HCT116 (cell line): ENCODE results near the gene WSCD1. TPM values are rescaled to one million over a fixed set of nuclear protein-coding genes. Genes with fewer than 3 reads are reported as not detected.

Experiments used
- ATAC-seq: fragments of 200-7000 bp; cut with Tn5 transposase; 2 replicates; pipeline ENCODE4 v1.9.1; 2020; ENCODE audit warnings: mild to moderate bottlenecking, moderate library complexity
- BruUV-seq: library from RNA; stranded (reverse); fragments of 400-500 nt; replicated peaks from 2 replicates; lab custom pipeline; 2021; lab: Mats Ljungman, UMichigan
- CTCF ChIA-PET: fragments of 300-600 bp; sonication (Branson Sonifier 250); formaldehyde crosslinking; loops from one replicate; lab custom pipeline; 2021; ENCODE audit warnings: antibody characterized with exemption; lab: Charles Lee
- POLR2A ChIA-PET: fragments of 300-600, 350-600 bp; sonication (Branson Sonifier 250); formaldehyde crosslinking; loops from one replicate; lab custom pipeline; 2021; ENCODE audit warnings: antibody characterized with exemption; lab: Charles Lee
- RAD21 ChIA-PET, 2 experiments: fragments of 300-600 bp; sonication (Branson Sonifier 250); formaldehyde crosslinking; loops; one replicate each; lab custom pipeline; 2023; ENCODE audit warnings: low total read pairs in 2 of 2; ENCODE audit not compliant: uncharacterized antibody in 2 of 2, unreplicated experiment in 2 of 2, low non-redundant PET in 1 of 2; lab: Charles Lee
- DNase-seq: peaks from one replicate; pipeline ENCODE4 v3.0.0-alpha.2; 2010; ENCODE audit warnings: low read depth, low spot score
- H2AFZ ChIP-seq: fragments of 200-600 bp; shearing (Covaris generic), sonication (generic); 2 replicates; pipeline ENCODE4 v1.6.1; 2017; ENCODE audit warnings: low read depth, mixed run types, mixed read lengths, antibody characterized with exemption, low read length; ENCODE audit not compliant: poor library complexity, severe bottlenecking
- H3K27ac ChIP-seq: 2 replicates; pipeline ENCODE4 v1.5.1; 2012; ENCODE audit warnings: low read depth, low read length
- H3K27me3 ChIP-seq: fragments of 200-600 bp; sonication (generic); 2 replicates; pipeline ENCODE4 v1.6.1; 2016; ENCODE audit warnings: mixed run types, low read length, mixed read lengths; ENCODE audit not compliant: insufficient read depth
- H3K36me3 ChIP-seq, 2 experiments: fragments of 200-500 bp in 1 of 2; fragments of 200-600 bp in 1 of 2; sonication (Bioruptor generic) in 1 of 2; sonication (generic) in 1 of 2; 2 replicates each; pipeline versions ENCODE4 v1.5.1 to v1.6.1; 2014 to 2016; ENCODE audit warnings: low read length in 2 of 2, inconsistent platforms in 1 of 2, mixed read lengths in 1 of 2, mixed run types in 1 of 2; ENCODE audit not compliant: insufficient read depth in 2 of 2, control insufficient read depth in 1 of 2
- H3K4me1 ChIP-seq, 2 experiments: fragments of 200-600 bp in 1 of 2; sonication (generic) in 1 of 2; 2 replicates each; pipeline versions ENCODE4 v1.5.1 to v1.6.1; 2012 to 2017; ENCODE audit warnings: low read length in 2 of 2, inconsistent platforms in 1 of 2, mild to moderate bottlenecking in 1 of 2, mixed read lengths in 1 of 2, mixed run types in 1 of 2, moderate library complexity in 1 of 2; ENCODE audit not compliant: insufficient read depth in 2 of 2, control insufficient read depth in 1 of 2
- H3K4me2 ChIP-seq: fragments of 200-600 bp; sonication (generic); 2 replicates; pipeline ENCODE4 v1.6.1; 2017; ENCODE audit warnings: mixed run types, low read length, mixed read lengths
- H3K4me3 ChIP-seq, 2 experiments: fragments of 200-600 bp in 1 of 2; sonication (generic) in 1 of 2; replicated peaks in 1 of 2; 2 replicates each; pipeline ENCODE4 v1.5.1; 2011 to 2016; ENCODE audit warnings: low read length in 2 of 2, control low read depth in 1 of 2, low read depth in 1 of 2, mild to moderate bottlenecking in 1 of 2, mixed read lengths in 1 of 2, mixed run types in 1 of 2
- H3K79me2 ChIP-seq: fragments of 200-600 bp; sonication (generic); 2 replicates; pipeline ENCODE4 v1.6.1; 2017; ENCODE audit warnings: mild to moderate bottlenecking, mixed run types, low read length, moderate library complexity, mixed read lengths; ENCODE audit not compliant: insufficient read depth
- H3K9ac ChIP-seq: fragments of 200-600 bp; sonication (generic); 2 replicates; pipeline ENCODE4 v1.6.1; 2016; ENCODE audit warnings: low read length, mixed read lengths
- H3K9me2 ChIP-seq: fragments of 200-600 bp; sonication (generic), shearing (Covaris generic); 2 replicates; pipeline ENCODE4 v1.6.1; 2017; ENCODE audit warnings: mixed run types, mild to moderate bottlenecking, moderate library complexity; ENCODE audit not compliant: insufficient read depth
- H3K9me3 ChIP-seq, 2 experiments: fragments of 200-500 bp in 1 of 2; fragments of 200-600 bp in 1 of 2; sonication (Bioruptor generic) in 1 of 2; sonication (generic) in 1 of 2; 2 replicates each; pipeline ENCODE4 v1.6.1; 2014 to 2017; ENCODE audit warnings: low read length in 2 of 2, mixed read lengths in 2 of 2, inconsistent platforms in 1 of 2, low read depth in 1 of 2, mild to moderate bottlenecking in 1 of 2, mixed run types in 1 of 2, moderate library complexity in 1 of 2; ENCODE audit not compliant: control insufficient read depth in 1 of 2, insufficient read depth in 1 of 2
- H4K20me1 ChIP-seq: fragments of 200-600 bp; sonication (generic), shearing (Covaris generic); 2 replicates; pipeline ENCODE4 v1.6.1; 2017; ENCODE audit warnings: mixed run types, mild to moderate bottlenecking, moderate library complexity; ENCODE audit not compliant: insufficient read depth
- CEBPB ChIP-seq: IDR thresholded peaks from 2 replicates; pipeline ENCODE4 v1.6.1; 2012; ENCODE audit warnings: low read depth
- RAD21 ChIP-seq: IDR thresholded peaks from 2 replicates; pipeline ENCODE4 v1.6.1; 2012; ENCODE audit warnings: low read depth, mild to moderate bottlenecking
- SIN3A ChIP-seq: IDR thresholded peaks from 2 replicates; pipeline ENCODE4 v1.6.1; 2012; ENCODE audit warnings: low read depth
- SRF ChIP-seq: IDR thresholded peaks from 2 replicates; pipeline ENCODE4 v1.6.1; 2012; ENCODE audit warnings: low read depth
- TCF7L2 ChIP-seq: IDR thresholded peaks from 2 replicates; pipeline ENCODE4 v1.7.0; 2011; ENCODE audit warnings: borderline replicate concordance, inconsistent platforms; ENCODE audit not compliant: insufficient read depth, insufficient read length; ENCODE audit errors: extremely low read depth
- ZFX ChIP-seq: fragments of 450-650 bp; IDR thresholded peaks from 2 replicates; pipeline ENCODE4 v1.6.1; 2017
- ZNF274 ChIP-seq: fragments of 200-500 bp; sonication (Bioruptor generic); IDR thresholded peaks from 2 replicates; pipeline ENCODE4 v1.6.1; 2014; ENCODE audit warnings: mild to moderate bottlenecking, low read depth, low read length, inconsistent platforms
- intact Hi-C: fragments of 100-400 bp; cut with micrococcal nuclease; formaldehyde crosslinking; loops from 2 replicates; pipeline ENCODE4 v1.10.0; 2022
- total RNA-seq: library from RNA; stranded (reverse); gene quantifications from one replicate; pipeline ENCODE4 v1.2.1, GENCODE V29; 2021; ENCODE audit not compliant: unreplicated experiment
- TF ChIP-seq, protein P1 (sequence below): IDR thresholded peaks from 2 replicates; pipeline ENCODE4 v1.6.1; 2011; ENCODE audit warnings: mild to moderate bottlenecking, low read length, moderate library complexity; ENCODE audit not compliant: insufficient replicate concordance; ENCODE audit errors: extremely low read depth
- TF ChIP-seq, protein P2 (sequence below): IDR thresholded peaks from 2 replicates; pipeline ENCODE4 v1.6.1; 2012

WSCD1 gene
- total RNA-seq, 1 experiment from 2014 or later = 0.15 TPM

DNA sequence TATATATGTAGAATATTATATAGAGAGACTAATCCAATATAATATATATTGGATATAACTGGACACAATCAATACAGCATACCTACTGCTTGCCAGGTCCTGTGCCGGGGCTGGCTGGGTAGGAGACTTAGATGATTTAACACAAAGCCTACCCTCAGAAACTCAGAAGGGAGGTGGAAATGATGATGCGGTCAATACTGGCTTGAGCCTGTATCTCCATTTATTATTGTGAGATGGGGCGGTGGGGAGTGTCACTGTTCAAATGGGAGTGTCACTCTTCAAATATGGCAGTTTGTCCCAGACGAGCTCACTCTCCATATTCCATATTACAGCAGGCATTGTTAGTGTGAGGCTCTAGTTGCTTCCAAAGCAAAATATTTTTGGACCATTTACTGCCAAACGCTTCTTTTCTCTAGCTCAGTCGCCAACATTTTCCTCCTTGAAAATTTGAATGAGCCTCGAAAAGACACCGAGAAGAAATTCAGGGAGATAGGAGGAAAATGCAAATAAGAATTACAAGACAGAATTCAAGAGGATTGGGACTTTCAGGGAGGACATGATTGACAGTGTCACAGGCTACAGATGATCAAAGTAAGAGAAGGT is 70.7 kb downstream of the WSCD1 start:
- Histone ChIP-seq H3K36me3 (no peaks in the 10 kb centered on the region), H3K9me2 (no peaks in the 10 kb centered on the region), H3K4me3 (no peak overlapping the region), H3K27me3 (peaks cover 25% of the 10 kb centered on the region; the same call in 1 of the 2 replicates), H3K9me3 (no peaks in the 10 kb centered on the region), H3K27ac (no peak overlapping the region), H3K79me2 (no peaks in the 10 kb centered on the region), H3K4me1 (no peaks in the 10 kb centered on the region), H3K9ac (no peak overlapping the region), H2AFZ (no peak overlapping the region), H4K20me1 (no peaks in the 10 kb centered on the region), H3K4me2 (no peak overlapping the region)
- BruUV-seq = no TSS peak
- RAD21 ChIA-PET = no interaction called here
- ATAC-seq = no peak
- no peak for TF ChIP-seq ZNF274
- TF ChIP-seq, protein P1, sequence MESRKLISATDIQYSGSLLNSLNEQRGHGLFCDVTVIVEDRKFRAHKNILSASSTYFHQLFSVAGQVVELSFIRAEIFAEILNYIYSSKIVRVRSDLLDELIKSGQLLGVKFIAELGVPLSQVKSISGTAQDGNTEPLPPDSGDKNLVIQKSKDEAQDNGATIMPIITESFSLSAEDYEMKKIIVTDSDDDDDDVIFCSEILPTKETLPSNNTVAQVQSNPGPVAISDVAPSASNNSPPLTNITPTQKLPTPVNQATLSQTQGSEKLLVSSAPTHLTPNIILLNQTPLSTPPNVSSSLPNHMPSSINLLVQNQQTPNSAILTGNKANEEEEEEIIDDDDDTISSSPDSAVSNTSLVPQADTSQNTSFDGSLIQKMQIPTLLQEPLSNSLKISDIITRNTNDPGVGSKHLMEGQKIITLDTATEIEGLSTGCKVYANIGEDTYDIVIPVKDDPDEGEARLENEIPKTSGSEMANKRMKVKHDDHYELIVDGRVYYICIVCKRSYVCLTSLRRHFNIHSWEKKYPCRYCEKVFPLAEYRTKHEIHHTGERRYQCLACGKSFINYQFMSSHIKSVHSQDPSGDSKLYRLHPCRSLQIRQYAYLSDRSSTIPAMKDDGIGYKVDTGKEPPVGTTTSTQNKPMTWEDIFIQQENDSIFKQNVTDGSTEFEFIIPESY = no peak
- no peak for TF ChIP-seq SRF
- TF ChIP-seq, protein P2, sequence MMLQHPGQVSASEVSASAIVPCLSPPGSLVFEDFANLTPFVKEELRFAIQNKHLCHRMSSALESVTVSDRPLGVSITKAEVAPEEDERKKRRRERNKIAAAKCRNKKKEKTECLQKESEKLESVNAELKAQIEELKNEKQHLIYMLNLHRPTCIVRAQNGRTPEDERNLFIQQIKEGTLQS = no peak
- no peak for TF ChIP-seq RAD21
- TF ChIP-seq TCF7L2 = no peak
- no peak for TF ChIP-seq CEBPB
- TF ChIP-seq SIN3A = no peak
- TF ChIP-seq ZFX = no peak
- POLR2A ChIA-PET = no interaction called here
- CTCF ChIA-PET = no interaction called here
- intact Hi-C loops = no loop called here
- DNase-seq = no peak
